Spleen (tissue), 11 donors: ENCODE results near the gene THBS1. TPM values are rescaled to one million over a fixed set of nuclear protein-coding genes. Genes with fewer than 3 reads are reported as not detected.

Experiments used
- DNase-seq: peaks from one replicate; pipeline ENCODE4 v3.0.0-alpha.2; 2020
- H3K27ac ChIP-seq, 8 donors: fragments of 200-600 bp; sonication (generic) in 7 of 8; 1 replicate in 4 of 8; 2 replicates in 4 of 8; pipeline versions ENCODE4 v1.5.0 to v1.8.0; 2016 to 2021; ENCODE audit warnings: inconsistent platforms in 4 of 8, mild to moderate bottlenecking in 4 of 8, moderate library complexity in 1 of 8
- H3K27me3 ChIP-seq, 7 donors: fragments of 200-600 bp; sonication (generic) in 6 of 7; replicated peaks in 1 of 7; 1 replicate in 4 of 7; 2 replicates in 3 of 7; pipeline versions ENCODE4 v1.5.0 to v1.8.0; 2016 to 2021; ENCODE audit warnings: inconsistent platforms in 3 of 7, mild to moderate bottlenecking in 1 of 7
- H3K36me3 ChIP-seq, 6 donors: fragments of 200-600 bp; sonication (generic) in 5 of 6; 1 replicate in 4 of 6; 2 replicates in 2 of 6; pipeline versions ENCODE4 v1.5.0 to v1.8.0; 2016 to 2021; ENCODE audit warnings: inconsistent platforms in 2 of 6
- H3K4me1 ChIP-seq, 6 donors: fragments of 200-600 bp; sonication (generic) in 5 of 6; 1 replicate in 3 of 6; 2 replicates in 3 of 6; pipeline versions ENCODE4 v1.5.0 to v1.8.0; 2016 to 2021; ENCODE audit warnings: inconsistent platforms in 3 of 6
- H3K4me3 ChIP-seq, 8 donors: fragments of 200-600 bp; sonication (generic) in 7 of 8; 1 replicate in 4 of 8; 2 replicates in 4 of 8; pipeline versions ENCODE4 v1.5.0 to v1.8.0; 2016 to 2021; ENCODE audit warnings: inconsistent platforms in 4 of 8, mild to moderate bottlenecking in 4 of 8, moderate library complexity in 2 of 8
- H3K9me3 ChIP-seq, 8 donors: fragments of 200-600 bp; sonication (generic) in 7 of 8; 1 replicate in 4 of 8; 2 replicates in 4 of 8; pipeline versions ENCODE4 v1.5.0 to v1.8.0; 2016 to 2021; ENCODE audit warnings: inconsistent platforms in 4 of 8
- POLR2A ChIP-seq, 3 donors: fragments of 450-650 bp; IDR thresholded peaks; one replicate each; pipeline ENCODE4 v1.5.1; 2017; ENCODE audit warnings: antibody characterized with exemption in 3 of 3, mild to moderate bottlenecking in 1 of 3
- POLR2AphosphoS5 ChIP-seq, 3 donors: sonication (generic); formaldehyde crosslinking; IDR thresholded peaks; one replicate each; pipeline ENCODE4 v1.5.1; 2017; ENCODE audit warnings: antibody characterized with exemption in 3 of 3
- WGBS, 5 donors: extraction: QIAGEN DNeasy Blood & Tissue Kit in 3 of 5; methylation state at CpG; one replicate each; pipeline versions ENCODE4 v1.1.5 to v1.1.7; 2013 to 2018; 5-methylcytosine and 5-hydroxymethylcytosine counted together
- intact Hi-C: fragments of 100-400 bp; cut with DNase I; formaldehyde crosslinking; loops from one replicate; pipeline ENCODE4 v1.15.0; 2023; ENCODE audit warnings: low total_unique reads
- polyA plus RNA-seq, 3 donors: library from polyadenylated mRNA; stranded (reverse); fragments of 200-250 nt; gene quantifications; one replicate each; pipeline ENCODE4 v1.2.1, GENCODE V29; 2013
- total RNA-seq, 7 donors: library from RNA; depleted of rRNA in 3 of 7; stranded (reverse); fragments of >200 nt in 3 of 7; fragmentation: NEBNext Ultra II Directional in 4 of 7; extraction: Animal tissue kit (Norgen Biotek cat#: 25700) in 4 of 7; gene quantifications; one replicate each; pipeline versions ENCODE4 v1.1.0 to v1.2.1, GENCODE V29; 2016 to 2021
- TF ChIP-seq, protein P1 (sequence below), 11 experiments: fragments of 200-600 bp in 7 of 11; fragments of 450-650 bp in 4 of 11; sonication (generic) in 4 of 11; IDR thresholded peaks in 8 of 11; conservative IDR thresholded peaks in 3 of 11; 1 replicate in 7 of 11; 2 replicates in 4 of 11; pipeline versions ENCODE4 v1.4.0 to v1.8.0; 2016 to 2021; ENCODE audit warnings: antibody characterized with exemption in 11 of 11, inconsistent platforms in 4 of 11, mild to moderate bottlenecking in 1 of 11
- donor health status: healthy with polysubstance abuse.
- donor health status: DM: no; HTN: no; CAD: no; lungs with moderate emphysema.
- donor health status: DM: no; HTN: no; CAD: no.
- donor health status: Bipolar disorder and iron deficiency.
- donor health status: healthy.
- donor health status: DM: no; HTN: no; CAD: no.
- donor health status: DM: yes; HTN: yes; CAD: no.

THBS1 gene
- total and polyA plus RNA-seq, 10 donors: 8.4 to 1,022 (median 271) TPM

DNA sequence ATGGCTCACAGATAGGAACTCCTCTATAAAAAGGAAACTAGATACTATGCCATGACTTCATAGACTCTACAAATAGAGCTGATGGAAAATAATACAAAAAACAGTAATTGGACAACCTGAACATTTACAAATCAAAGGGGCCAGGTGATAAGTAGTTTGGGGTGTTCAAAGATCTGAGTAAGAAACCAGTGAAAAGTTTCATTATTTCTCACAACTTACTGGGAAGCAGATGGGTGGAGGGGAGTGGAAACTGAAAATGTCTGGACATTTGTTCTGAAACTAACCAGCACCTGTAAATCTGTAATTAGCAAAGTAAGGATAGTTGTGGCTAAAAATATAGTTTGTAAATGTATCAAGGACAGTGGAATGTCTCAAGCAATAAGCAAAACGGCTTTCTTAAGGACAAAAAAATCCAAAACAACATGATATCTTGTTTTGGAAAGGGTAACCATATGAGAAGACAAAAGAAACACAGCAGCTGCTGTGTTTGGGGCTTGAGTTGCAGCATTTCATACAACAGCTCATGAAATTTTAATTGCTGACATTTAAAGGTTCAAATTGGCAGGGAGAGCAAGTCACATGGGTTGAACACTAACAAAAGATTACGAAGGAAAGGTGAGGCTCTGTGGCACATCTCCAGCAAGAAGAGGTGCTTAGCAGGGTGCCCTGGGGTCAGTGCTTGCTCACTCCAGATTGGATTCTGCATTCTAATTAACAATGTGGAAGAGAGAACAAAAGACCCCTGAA lies 26.8 kb upstream of the THBS1 start:
- intact Hi-C loops: no loop called here
- no peak for DNase-seq
- H3K4me3 ChIP-seq: no peak overlapping the region
- no peak overlapping the region for H3K27ac ChIP-seq
- no peaks in the 10 kb centered on the region for H3K36me3 ChIP-seq
- TF ChIP-seq, protein P1, sequence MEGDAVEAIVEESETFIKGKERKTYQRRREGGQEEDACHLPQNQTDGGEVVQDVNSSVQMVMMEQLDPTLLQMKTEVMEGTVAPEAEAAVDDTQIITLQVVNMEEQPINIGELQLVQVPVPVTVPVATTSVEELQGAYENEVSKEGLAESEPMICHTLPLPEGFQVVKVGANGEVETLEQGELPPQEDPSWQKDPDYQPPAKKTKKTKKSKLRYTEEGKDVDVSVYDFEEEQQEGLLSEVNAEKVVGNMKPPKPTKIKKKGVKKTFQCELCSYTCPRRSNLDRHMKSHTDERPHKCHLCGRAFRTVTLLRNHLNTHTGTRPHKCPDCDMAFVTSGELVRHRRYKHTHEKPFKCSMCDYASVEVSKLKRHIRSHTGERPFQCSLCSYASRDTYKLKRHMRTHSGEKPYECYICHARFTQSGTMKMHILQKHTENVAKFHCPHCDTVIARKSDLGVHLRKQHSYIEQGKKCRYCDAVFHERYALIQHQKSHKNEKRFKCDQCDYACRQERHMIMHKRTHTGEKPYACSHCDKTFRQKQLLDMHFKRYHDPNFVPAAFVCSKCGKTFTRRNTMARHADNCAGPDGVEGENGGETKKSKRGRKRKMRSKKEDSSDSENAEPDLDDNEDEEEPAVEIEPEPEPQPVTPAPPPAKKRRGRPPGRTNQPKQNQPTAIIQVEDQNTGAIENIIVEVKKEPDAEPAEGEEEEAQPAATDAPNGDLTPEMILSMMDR (IDR thresholded peaks at IDR 0.05 in 8 of 11, conservative IDR thresholded peaks at IDR 0.05 in 3 of 11): no peak
- TF ChIP-seq POLR2AphosphoS5 (IDR thresholded peaks at IDR 0.05) (no peak), POLR2A (IDR thresholded peaks at IDR 0.05) (no peak)
- H3K27me3 ChIP-seq: no peaks in the 10 kb centered on the region
- 59 to 78% (median 70%) methylated on average over 2 of the region's 2 CpGs for WGBS, 5 donors
- no peaks in the 10 kb centered on the region for H3K4me1 ChIP-seq
- no peaks in the 10 kb centered on the region for H3K9me3 ChIP-seq

DNA sequence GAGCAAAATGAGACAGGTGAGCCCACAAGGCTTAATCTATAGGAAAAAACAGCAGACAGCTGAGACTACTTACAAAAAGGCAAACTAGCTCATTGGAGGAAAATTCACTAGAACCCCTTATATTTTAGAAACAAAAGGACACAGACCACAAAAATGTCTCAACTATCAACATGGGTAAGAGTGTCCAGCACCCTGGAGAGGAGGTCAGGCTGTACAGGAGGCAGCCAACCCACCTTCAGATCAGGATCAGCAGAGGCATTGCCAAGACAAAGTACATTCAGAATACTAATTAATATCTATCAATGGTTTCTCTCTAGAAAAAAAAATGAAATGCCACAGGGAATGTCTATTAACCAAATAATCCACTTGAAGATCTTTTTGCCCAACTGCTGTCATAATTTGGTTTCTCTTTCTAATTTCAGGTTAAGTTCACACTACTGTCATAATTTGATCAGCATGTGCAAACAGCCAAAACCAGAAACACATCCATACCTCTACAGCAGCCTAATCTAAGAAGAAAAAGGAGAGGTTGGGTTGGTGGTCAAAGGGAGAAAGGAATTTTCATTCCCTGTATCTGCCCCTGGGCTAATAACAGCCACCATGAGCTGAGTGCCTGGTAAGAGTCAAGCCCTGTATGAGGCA lies 26.0 kb upstream of the THBS1 start:
- Histone ChIP-seq H3K36me3 (no peaks in the 10 kb centered on the region), H3K27me3 (no peaks in the 10 kb centered on the region), H3K4me1 (no peaks in the 10 kb centered on the region), H3K9me3 (no peaks in the 10 kb centered on the region), H3K4me3 (no peak overlapping the region), H3K27ac (no peak overlapping the region)
- TF ChIP-seq, protein P1 (IDR thresholded peaks at IDR 0.05 in 8 of 11, conservative IDR thresholded peaks at IDR 0.05 in 3 of 11): no peak
- TF ChIP-seq POLR2AphosphoS5 (IDR thresholded peaks at IDR 0.05) (no peak), POLR2A (IDR thresholded peaks at IDR 0.05) (no peak)
- no peak for DNase-seq
- intact Hi-C loops: no loop called here

DNA sequence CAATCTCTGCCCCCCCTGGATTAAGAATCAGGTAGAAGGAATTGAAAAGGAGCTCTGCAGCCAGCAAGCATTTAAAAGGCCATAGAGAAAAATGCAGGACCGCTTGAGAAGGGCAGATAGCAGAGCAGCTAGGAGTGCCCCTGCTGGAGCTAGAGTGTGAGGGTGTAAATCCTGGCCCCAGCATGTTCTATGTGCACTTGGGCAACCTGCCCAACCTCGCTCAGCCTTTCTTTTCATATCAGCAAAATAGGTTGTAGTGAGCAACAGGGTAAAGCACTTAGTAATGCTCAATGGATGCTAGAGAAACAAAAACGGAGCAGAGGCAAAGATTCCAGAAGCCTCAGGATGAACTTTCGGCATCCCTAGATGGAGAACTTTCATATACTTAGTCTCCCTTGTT lies 25.0 kb upstream of the THBS1 start:
- TF ChIP-seq, protein P1 (IDR thresholded peaks at IDR 0.05 in 8 of 11, conservative IDR thresholded peaks at IDR 0.05 in 3 of 11): no peak
- TF ChIP-seq POLR2A (IDR thresholded peaks at IDR 0.05): no peak
- TF ChIP-seq POLR2AphosphoS5 (IDR thresholded peaks at IDR 0.05): no peak
- DNase-seq: no peak
- 81 to 91% (median 89%) methylated on average over 4 of the region's 4 CpGs for WGBS, 5 donors
- H3K9me3 ChIP-seq: no peaks in the 10 kb centered on the region
- no peaks in the 10 kb centered on the region for H3K27me3 ChIP-seq
- H3K36me3 ChIP-seq: no peaks in the 10 kb centered on the region
- no peak overlapping the region for H3K27ac ChIP-seq
- H3K4me3 ChIP-seq: no peak overlapping the region
- no peaks in the 10 kb centered on the region for H3K4me1 ChIP-seq
- intact Hi-C loops: no loop called here

DNA sequence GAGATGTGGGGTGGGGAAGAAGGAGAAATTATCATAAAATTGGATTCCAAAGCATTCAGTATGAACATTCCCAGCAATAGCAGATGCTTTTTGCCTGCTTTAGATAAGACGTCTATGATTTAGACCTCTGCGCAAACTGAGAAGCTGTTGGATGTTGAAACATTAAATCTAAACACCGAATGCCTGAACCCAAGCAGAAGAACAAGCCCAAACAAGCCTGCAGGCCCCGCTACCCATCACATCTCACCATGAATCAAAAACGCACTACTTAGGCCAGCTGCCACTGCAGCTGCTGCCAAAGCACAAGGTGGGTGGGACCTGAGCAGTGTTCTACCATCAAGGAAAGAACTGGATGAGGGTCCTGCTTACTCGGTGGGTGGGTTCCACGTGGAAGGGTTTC lies 24.4 kb upstream of the THBS1 start:
- DNase-seq: no peak
- TF ChIP-seq, protein P1 (IDR thresholded peaks at IDR 0.05 in 8 of 11, conservative IDR thresholded peaks at IDR 0.05 in 3 of 11): no peak
- TF ChIP-seq POLR2A (IDR thresholded peaks at IDR 0.05): no peak
- TF ChIP-seq POLR2AphosphoS5 (IDR thresholded peaks at IDR 0.05): no peak

More for the DNA sequence above, 24.4 kb upstream of the THBS1 start:
- no peaks in the 10 kb centered on the region for H3K27me3 ChIP-seq
- 89 to 93% (median 91%) methylated on average over 7 of the region's 7 CpGs for WGBS, 5 donors
- no peaks in the 10 kb centered on the region for H3K4me1 ChIP-seq
- H3K36me3 ChIP-seq: no peaks in the 10 kb centered on the region
- no peaks in the 10 kb centered on the region for H3K9me3 ChIP-seq
- H3K27ac ChIP-seq: no peak overlapping the region
- intact Hi-C loops: no loop called here
- H3K4me3 ChIP-seq: no peak overlapping the region
